Endothelial cell of umbilical vein (primary cell): ENCODE measurements around the gene TUBB3. TPM values are rescaled to one million over a fixed set of nuclear protein-coding genes. Genes with fewer than 3 reads are reported as not detected.

ENCODE experiments used
- BruUV-seq: library from RNA; stranded (reverse); fragments of 400-500 nt; replicated peaks from 2 replicates; lab custom pipeline; 2021; lab: Mats Ljungman, UMichigan
- CTCF ChIA-PET: fragments of 300-600, 350-600 bp; sonication (Branson Sonifier 250); formaldehyde crosslinking; loops from one replicate; lab custom pipeline; 2021; ENCODE audit warnings: antibody characterized with exemption, inconsistent platforms; lab: Charles Lee
- POLR2A ChIA-PET: fragments of 300-600, 350-600 bp; sonication (Branson Sonifier 250); formaldehyde crosslinking; loops from one replicate; lab custom pipeline; 2021; ENCODE audit warnings: antibody characterized with exemption, inconsistent platforms; lab: Charles Lee
- DNase-seq: peaks from one replicate; pipeline ENCODE4 v3.0.0-alpha.2; 2011; ENCODE audit warnings: low read depth, low spot score
- FAIRE-seq: peaks from 2 replicates; lab custom pipeline; 2011; peaks lifted over from hg19 to GRCh38; lab: Jason Lieb, UNC
- H2AFZ ChIP-seq: 2 replicates; pipeline ENCODE4 v1.6.0; 2012; ENCODE audit warnings: low read depth, low read length, control low read depth, inconsistent platforms
- H3K27ac ChIP-seq: 2 replicates; pipeline ENCODE4 v1.5.1; 2011; ENCODE audit warnings: low read depth, mild to moderate bottlenecking, control low read depth, low read length, moderate library complexity; ENCODE audit not compliant: insufficient read depth
- H3K27me3 ChIP-seq, 2 experiments: 2 replicates each; pipeline versions ENCODE4 v1.6.0 to v1.6.1; 2011; ENCODE audit warnings: low read length in 2 of 2, mixed read lengths in 1 of 2; ENCODE audit not compliant: control insufficient read depth in 2 of 2, insufficient read depth in 2 of 2
- H3K36me3 ChIP-seq, 2 experiments: 2 replicates in 1 of 2; 3 replicates in 1 of 2; pipeline ENCODE4 v1.5.1; 2011; ENCODE audit warnings: low read length in 2 of 2, mild to moderate bottlenecking in 1 of 2, moderate library complexity in 1 of 2; ENCODE audit not compliant: control insufficient read depth in 2 of 2, insufficient read depth in 2 of 2; ENCODE audit errors: extremely low read depth in 1 of 2
- H3K4me1 ChIP-seq: 3 replicates; pipeline ENCODE4 v1.5.1; 2011; ENCODE audit warnings: mild to moderate bottlenecking, low read length; ENCODE audit not compliant: control insufficient read depth, insufficient read depth; ENCODE audit errors: extremely low read depth
- H3K4me2 ChIP-seq: 2 replicates; pipeline ENCODE4 v1.6.1; 2011; ENCODE audit warnings: low read length, control low read depth, mixed read lengths; ENCODE audit not compliant: insufficient read depth
- H3K4me3 ChIP-seq, 3 experiments: fragments of 200-600 bp in 1 of 3; sonication (generic), shearing (Covaris generic) in 1 of 3; replicated peaks in 1 of 3; 2 replicates each; pipeline ENCODE4 v1.5.1; 2011 to 2016; ENCODE audit warnings: control low read depth in 3 of 3, low read length in 3 of 3, mild to moderate bottlenecking in 2 of 3, inconsistent platforms in 1 of 3, low read depth in 1 of 3, moderate library complexity in 1 of 3; ENCODE audit not compliant: insufficient read depth in 1 of 3
- H3K79me2 ChIP-seq: 2 replicates; pipeline ENCODE4 v1.6.0; 2012; ENCODE audit warnings: low read length, inconsistent platforms; ENCODE audit not compliant: control insufficient read depth, insufficient read depth
- H3K9ac ChIP-seq: replicated peaks from 2 replicates; pipeline ENCODE3; 2011; ENCODE audit warnings: low read length, control low read depth; ENCODE audit not compliant: insufficient read depth; ENCODE audit errors: extremely low read depth
- H3K9me1 ChIP-seq: replicated peaks from 3 replicates; pipeline ENCODE4 v1.6.0; 2011; ENCODE audit warnings: mild to moderate bottlenecking, low read length; ENCODE audit not compliant: control insufficient read depth, insufficient read depth; ENCODE audit errors: extremely low read depth
- H3K9me3 ChIP-seq: replicated peaks from 2 replicates; pipeline ENCODE4 v1.5.1; 2012; ENCODE audit warnings: low read length, inconsistent platforms; ENCODE audit not compliant: control insufficient read depth, insufficient read depth
- H4K20me1 ChIP-seq: replicated peaks from 2 replicates; pipeline ENCODE3; 2011; ENCODE audit warnings: mild to moderate bottlenecking, low read length; ENCODE audit not compliant: control insufficient read depth, insufficient read depth; ENCODE audit errors: extremely low read depth
- CTCF ChIP-seq, 2 donors: IDR thresholded peaks; 1 replicate in 1 of 2; 2 replicates in 1 of 2; pipeline ENCODE4 v1.5.1; 2011; ENCODE audit warnings: low read length in 2 of 2, mild to moderate bottlenecking in 2 of 2, moderate library complexity in 2 of 2, control low read depth in 1 of 2, inconsistent platforms in 1 of 2, low read depth in 1 of 2; ENCODE audit not compliant: insufficient read depth in 1 of 2; ENCODE audit errors: extremely low read depth in 1 of 2
- EZH2 ChIP-seq: IDR thresholded peaks from 2 replicates; pipeline ENCODE4 v1.6.1; 2012; ENCODE audit warnings: borderline replicate concordance, low read depth, mild to moderate bottlenecking, moderate library complexity, low read length, inconsistent platforms; ENCODE audit not compliant: severe bottlenecking
- FOS ChIP-seq: IDR thresholded peaks from 2 replicates; pipeline ENCODE4 v1.6.1; 2011; ENCODE audit warnings: mild to moderate bottlenecking, low read length, moderate library complexity, borderline replicate concordance; ENCODE audit not compliant: insufficient read depth
- GATA2 ChIP-seq: IDR thresholded peaks from 2 replicates; pipeline ENCODE4 v1.7.0; 2011; ENCODE audit warnings: low read depth, mild to moderate bottlenecking, moderate library complexity, mixed read lengths, low read length; ENCODE audit not compliant: insufficient read length, insufficient read depth
- JUN ChIP-seq: IDR thresholded peaks from 2 replicates; pipeline ENCODE4 v1.6.1; 2011; ENCODE audit warnings: borderline replicate concordance, low read depth; ENCODE audit not compliant: insufficient read length, insufficient read depth
- MAX ChIP-seq: IDR thresholded peaks from 2 replicates; pipeline ENCODE4 v1.6.1; 2011; ENCODE audit not compliant: insufficient read depth, insufficient read length
- MYC ChIP-seq: IDR thresholded peaks from one replicate; pipeline ENCODE4 v1.6.1; 2011; ENCODE audit warnings: mild to moderate bottlenecking, low read depth, low read length
- POLR2A ChIP-seq: IDR thresholded peaks from 2 replicates; pipeline ENCODE4 v1.6.1; 2012; ENCODE audit warnings: low read depth, mild to moderate bottlenecking, control low read depth, low read length
- POLR2AphosphoS5 ChIP-seq: IDR thresholded peaks from 2 replicates; pipeline ENCODE4 v1.6.1; 2012; ENCODE audit warnings: low read depth, mild to moderate bottlenecking, control low read depth, low read length, moderate library complexity; ENCODE audit not compliant: insufficient read depth
- dilution Hi-C: fragments of 300-500 bp; cut with MboI; formaldehyde crosslinking; loops from one replicate; pipeline ENCODE4 v1.15.0; 2019; ENCODE audit warnings: low sequenced_read_pairs; ENCODE audit not compliant: extremely low pct_ligation_motif_present
- intact Hi-C: fragments of 100-400 bp; cut with micrococcal nuclease; formaldehyde crosslinking; loops from one replicate; pipeline ENCODE4 v1.10.0; 2022
- polyA plus RNA-seq, 4 experiments: library from polyadenylated mRNA; depleted of rRNA in 3 of 4; stranded (reverse) in 3 of 4; unstranded in 1 of 4; fragments of >200 nt; gene quantifications; 2 replicates each; pipeline versions ENCODE4 v1.2.1 to v1.2.3, GENCODE V29; 2011 to 2012; ENCODE audit warnings: missing spikeins in 1 of 4
- total RNA-seq: library from RNA; stranded (reverse); gene quantifications from 2 replicates; pipeline ENCODE4 v1.2.3, GENCODE V29; 2021

Gene TUBB3
- total and polyA plus RNA-seq, 2 donors (not counting 3 experiments of a cell fraction or from before 2014, with no cell fraction given): 170 to 215 TPM

- Histone ChIP-seq H3K36me3 (peaks cover 4 to 18% of the 10 kb centered on the region in 2 experiments), H3K4me1 (no peaks in the 10 kb centered on the region), H2AFZ (no peak overlapping the region), H3K4me2 (no peak overlapping the region), H3K9me1 (no peaks in the 10 kb centered on the region), H3K27ac (no peak overlapping the region), H4K20me1 (no peaks in the 10 kb centered on the region), H3K9ac (no peak overlapping the region), H3K4me3 (no peak overlapping the region), H3K79me2 (no peaks in the 10 kb centered on the region), H3K9me3 (no peaks in the 10 kb centered on the region), H3K27me3 (no peaks in the 10 kb centered on the region)
- ChIA-PET POLR2A (no interaction called here), CTCF (no interaction called here)
- no TSS peak for BruUV-seq
- dilution Hi-C loops (no loop called here), intact Hi-C loops (no loop called here)
- FAIRE-seq (no peak), DNase-seq (no peak)
- TF ChIP-seq GATA2 (no peak), FOS (no peak), MYC (no peak), POLR2A (no peak), JUN (no peak), POLR2AphosphoS5 (no peak), CTCF (IDR thresholded peaks at IDR 0.05; ENCODE audit: extremely low read depth in 1 of 2, insufficient read depth in 1 of 2, low read depth in 1 of 2, low read length in 2 of 2) (no peak), MAX (no peak), EZH2 (no peak)
These were observed 15.2 kb downstream of the TUBB3 start for GRCh38 chr16:89938175-89938885.
